Subcutaneous abdominal adipose tissue (tissue), 5 donors: ENCODE results near the gene VWDE.
A peak's percentile ranks its signal among the peaks of the same experiment; 100 is the strongest.

Experiments
- H3K27ac ChIP-seq: one replicate; pipeline ENCODE4 v1.7.0; 2013; ENCODE audit warnings: low read depth, mild to moderate bottlenecking, inconsistent platforms, low read length, moderate library complexity
- H3K27me3 ChIP-seq, 5 donors: one replicate each; pipeline ENCODE4 v1.7.0; 2013; ENCODE audit warnings: low read length in 5 of 5, inconsistent platforms in 1 of 5; ENCODE audit not compliant: control insufficient read depth in 5 of 5, insufficient read depth in 4 of 5
- H3K36me3 ChIP-seq, 5 donors: one replicate each; pipeline ENCODE4 v1.7.0; 2013; ENCODE audit warnings: low read length in 5 of 5; ENCODE audit not compliant: control insufficient read depth in 5 of 5, insufficient read depth in 5 of 5
- H3K4me1 ChIP-seq, 5 donors: one replicate each; pipeline ENCODE4 v1.7.0; 2013; ENCODE audit warnings: low read length in 5 of 5, mild to moderate bottlenecking in 3 of 5, moderate library complexity in 1 of 5; ENCODE audit not compliant: control insufficient read depth in 5 of 5, insufficient read depth in 5 of 5
- H3K4me3 ChIP-seq, 5 donors: one replicate each; pipeline ENCODE4 v1.7.0; 2013; ENCODE audit warnings: low read length in 5 of 5, low read depth in 1 of 5
- H3K9ac ChIP-seq, 5 donors: one replicate each; pipeline ENCODE4 v1.7.0; 2013; ENCODE audit warnings: low read length in 5 of 5, mild to moderate bottlenecking in 4 of 5, moderate library complexity in 3 of 5
- H3K9me3 ChIP-seq, 5 donors: one replicate each; pipeline ENCODE4 v1.7.0; 2013; ENCODE audit warnings: low read length in 5 of 5; ENCODE audit not compliant: control insufficient read depth in 5 of 5
- donor health status: healthy.
- donor health status: healthy.
- donor health status: healthy.
- donor health status: healthy.
- donor health status: healthy.

VWDE gene

DNA sequence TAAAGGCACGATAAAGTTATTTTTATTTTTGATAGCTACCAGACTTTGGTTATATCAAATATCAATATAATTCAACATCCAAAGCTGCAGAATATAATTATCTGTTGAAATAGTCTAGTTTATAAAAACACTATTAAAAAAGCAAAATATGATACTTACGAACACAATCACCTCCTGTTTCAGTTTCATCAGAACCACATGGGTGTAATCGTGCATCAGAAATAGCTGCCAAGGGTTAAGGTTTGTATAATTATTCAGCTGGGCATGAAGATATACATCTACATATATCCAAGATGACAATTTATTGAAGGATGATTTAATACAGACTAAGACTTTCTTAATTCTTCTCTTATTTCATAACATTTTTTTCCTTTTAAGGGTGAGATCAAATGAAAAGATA, 20.3 kb downstream of the VWDE start:
- H3K36me3 ChIP-seq = no peaks in the 10 kb centered on the region
- H3K27ac ChIP-seq = no peak overlapping the region
- H3K9me3 ChIP-seq = no peaks in the 10 kb centered on the region
- H3K4me3 ChIP-seq = peak overlapping the region in 1 of 5 donors; percentile 1
- no peak overlapping the region for H3K9ac ChIP-seq
- H3K27me3 ChIP-seq = no peaks in the 10 kb centered on the region
- peaks cover 0 to 3% (median 0%) of the 10 kb centered on the region in 5 donors for H3K4me1 ChIP-seq

DNA sequence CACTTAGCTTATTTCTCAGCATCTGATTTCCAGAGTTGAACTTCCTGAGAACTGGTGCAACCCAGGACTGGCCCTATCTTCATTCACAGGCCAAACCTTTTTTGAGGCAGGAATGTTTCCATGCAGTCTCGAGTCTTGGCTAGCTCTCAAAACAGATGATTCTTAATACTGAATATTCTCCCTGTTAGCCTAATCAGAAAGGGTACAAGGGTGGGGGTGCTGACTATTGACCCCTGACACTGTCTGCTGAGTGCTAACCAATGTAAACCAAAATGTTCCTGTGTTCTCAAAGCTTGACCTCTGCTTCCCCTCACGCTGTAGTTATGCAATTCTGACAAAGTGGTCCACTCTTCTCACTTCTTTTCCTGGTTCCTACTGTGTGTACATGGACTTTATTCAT, 25.3 kb downstream of the VWDE start:
- no peaks in the 10 kb centered on the region for H3K36me3 ChIP-seq
- H3K4me1 ChIP-seq = peaks cover 0 to 3% (median 0%) of the 10 kb centered on the region in 5 donors
- no peak overlapping the region for H3K4me3 ChIP-seq
- no peak overlapping the region for H3K27ac ChIP-seq
- H3K9ac ChIP-seq = no peak overlapping the region
- H3K27me3 ChIP-seq = no peaks in the 10 kb centered on the region
- H3K9me3 ChIP-seq = no peaks in the 10 kb centered on the region

DNA sequence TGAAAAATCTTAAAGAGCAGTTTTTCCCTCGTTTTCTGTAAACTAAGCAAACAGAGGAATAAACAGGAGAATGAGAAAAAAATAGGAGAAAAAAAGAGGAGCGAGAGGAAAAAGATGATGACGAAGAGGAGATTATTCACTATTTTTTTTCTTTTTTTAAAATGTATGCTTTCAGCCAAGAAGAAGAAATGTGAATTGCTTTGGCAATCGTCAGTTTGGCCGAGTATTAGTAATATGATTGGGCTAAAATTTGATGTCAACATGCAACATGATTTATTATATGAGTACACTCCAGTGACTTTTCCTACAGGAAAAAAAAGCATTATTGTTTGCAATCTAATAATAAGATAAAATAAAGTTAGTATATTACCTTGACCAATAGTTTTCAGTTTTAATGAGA, 26.3 kb downstream of the VWDE start:
- no peaks in the 10 kb centered on the region for H3K27me3 ChIP-seq
- H3K27ac ChIP-seq = no peak overlapping the region
- H3K9ac ChIP-seq = no peak overlapping the region
- H3K36me3 ChIP-seq = no peaks in the 10 kb centered on the region
- H3K4me1 ChIP-seq = no peaks in the 10 kb centered on the region
- H3K4me3 ChIP-seq = no peak overlapping the region
- H3K9me3 ChIP-seq = no peaks in the 10 kb centered on the region

DNA sequence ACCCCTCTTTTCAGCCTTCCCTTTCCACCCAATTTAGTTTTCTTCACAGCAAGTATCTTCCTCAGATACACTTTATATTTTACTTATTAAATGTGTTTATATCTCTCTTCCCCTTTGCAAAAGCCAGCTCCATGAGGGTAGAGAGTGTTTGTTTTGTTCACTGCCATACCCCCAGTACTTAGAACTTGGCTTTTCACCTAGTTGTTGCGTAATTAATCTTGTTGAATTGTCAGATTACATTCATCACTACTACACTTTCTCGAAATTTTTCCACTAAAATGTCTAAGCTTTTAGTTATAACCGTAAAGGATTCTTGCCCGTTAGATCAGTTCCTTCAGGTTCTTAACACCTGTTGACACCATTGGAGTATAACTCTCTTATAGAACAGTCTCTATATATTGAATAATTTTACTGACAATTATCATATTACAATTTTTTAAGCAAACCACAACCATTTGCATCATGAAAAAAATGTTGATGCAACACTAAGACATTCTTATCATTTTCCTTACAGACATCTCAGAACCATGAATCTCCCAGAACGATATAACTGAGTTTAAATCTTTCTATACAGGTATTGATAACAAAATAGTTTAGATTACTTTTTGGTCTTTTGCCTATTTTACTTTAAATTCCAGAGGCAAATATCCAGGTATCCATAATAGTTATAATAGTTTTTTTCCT, 29.9 kb downstream of the VWDE start:
- Histone ChIP-seq H3K36me3 (no peaks in the 10 kb centered on the region), H3K4me1 (peaks cover 0 to 8% (median 0%) of the 10 kb centered on the region in 5 donors), H3K27ac (no peak overlapping the region), H3K9me3 (no peaks in the 10 kb centered on the region), H3K27me3 (no peaks in the 10 kb centered on the region), H3K9ac (no peak overlapping the region), H3K4me3 (no peak overlapping the region)

DNA sequence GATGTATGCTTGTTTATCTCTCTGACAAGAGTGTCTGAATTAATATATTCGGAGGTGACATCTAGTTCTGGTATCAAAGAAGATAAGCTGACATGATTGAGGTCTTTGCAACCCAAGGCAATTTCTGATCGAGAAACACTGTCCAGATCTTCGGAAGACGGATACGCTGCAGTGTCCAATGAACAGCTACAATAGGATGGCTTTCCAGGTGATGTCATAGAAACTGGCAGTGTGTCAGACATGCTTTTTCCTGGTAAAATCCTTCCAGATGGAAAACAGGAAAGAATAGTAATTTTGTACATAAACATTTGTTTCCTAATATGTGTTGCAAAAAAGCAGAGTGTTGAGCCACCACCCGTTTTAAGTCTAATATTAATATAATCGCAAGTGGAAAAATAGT, 33.4 kb downstream of the VWDE start:
- Histone ChIP-seq H3K36me3 (no peaks in the 10 kb centered on the region), H3K9ac (no peak overlapping the region), H3K4me3 (no peak overlapping the region), H3K4me1 (peaks cover 0 to 8% (median 0%) of the 10 kb centered on the region in 5 donors), H3K27me3 (no peaks in the 10 kb centered on the region), H3K27ac (no peak overlapping the region), H3K9me3 (no peaks in the 10 kb centered on the region)

DNA sequence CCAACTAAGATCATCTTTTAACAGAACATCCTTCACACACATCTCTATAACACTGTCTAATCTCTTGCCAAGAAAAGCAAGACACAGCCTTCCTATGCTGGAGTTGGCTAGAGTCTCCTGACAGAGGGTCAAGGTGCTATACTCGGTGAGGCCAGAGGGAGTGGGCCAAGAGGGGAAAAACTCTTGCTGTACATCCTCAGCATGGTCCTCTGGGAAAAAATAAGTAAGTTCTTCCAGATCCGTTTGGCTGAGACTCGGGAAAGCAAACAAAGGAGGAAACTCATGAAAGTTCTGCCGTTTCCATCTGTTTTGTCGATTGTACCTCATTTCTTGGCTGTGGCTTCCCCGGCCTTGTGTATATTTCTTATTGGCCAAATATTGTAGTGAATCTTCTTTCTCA, 33.9 kb downstream of the VWDE start:
- no peak overlapping the region for H3K9ac ChIP-seq
- no peak overlapping the region for H3K4me3 ChIP-seq
- no peaks in the 10 kb centered on the region for H3K36me3 ChIP-seq
- no peaks in the 10 kb centered on the region for H3K27me3 ChIP-seq
- no peaks in the 10 kb centered on the region for H3K9me3 ChIP-seq
- H3K4me1 ChIP-seq = peaks cover 0 to 8% (median 0%) of the 10 kb centered on the region in 5 donors
- H3K27ac ChIP-seq = no peak overlapping the region

DNA sequence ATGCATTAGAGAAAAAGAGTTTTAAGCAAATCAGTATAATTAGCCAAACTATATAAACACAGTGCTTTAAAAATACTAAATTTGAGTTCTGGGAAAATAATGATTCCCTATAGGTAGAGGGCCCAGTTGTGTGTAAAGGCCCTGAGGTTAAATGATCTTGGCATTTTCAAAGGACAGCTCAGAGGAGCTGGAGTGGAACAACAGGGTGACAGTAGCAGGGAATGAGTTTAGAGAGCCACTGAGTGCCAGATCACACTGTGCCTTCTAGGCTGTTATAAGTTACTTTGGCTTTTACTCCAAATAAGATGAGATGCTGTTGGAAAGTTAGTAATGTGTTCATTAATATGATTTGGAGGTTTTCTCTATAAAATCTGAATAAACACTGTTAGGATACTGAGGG, 34.6 kb downstream of the VWDE start:
- H3K9me3 ChIP-seq = no peaks in the 10 kb centered on the region
- no peaks in the 10 kb centered on the region for H3K27me3 ChIP-seq
- no peaks in the 10 kb centered on the region for H3K36me3 ChIP-seq
- H3K9ac ChIP-seq = no peak overlapping the region
- peaks cover 0 to 8% (median 0%) of the 10 kb centered on the region in 5 donors for H3K4me1 ChIP-seq
- no peak overlapping the region for H3K27ac ChIP-seq
- H3K4me3 ChIP-seq = no peak overlapping the region

DNA sequence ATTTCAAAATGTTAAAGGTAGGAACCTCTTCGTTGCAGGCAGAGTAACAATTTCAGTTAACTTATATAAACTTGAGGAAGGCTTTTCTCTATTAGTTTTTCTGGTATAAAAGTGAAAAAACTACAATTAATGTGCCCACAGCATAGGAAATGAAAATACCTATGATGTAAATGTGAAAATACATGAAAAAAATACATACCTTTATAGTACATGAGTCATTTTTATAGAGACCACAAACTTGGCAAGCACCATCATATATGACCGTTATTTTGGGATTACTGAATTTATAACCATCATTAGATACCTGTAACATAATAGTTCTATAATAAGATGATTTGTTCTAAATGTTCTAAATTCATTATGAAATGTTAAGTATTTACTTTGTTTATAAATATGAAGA, 42.7 kb downstream of the VWDE start:
- Histone ChIP-seq H3K27me3 (no peaks in the 10 kb centered on the region), H3K9ac (no peak overlapping the region), H3K36me3 (no peaks in the 10 kb centered on the region), H3K9me3 (no peaks in the 10 kb centered on the region), H3K4me3 (no peak overlapping the region), H3K4me1 (no peaks in the 10 kb centered on the region), H3K27ac (no peak overlapping the region)

DNA sequence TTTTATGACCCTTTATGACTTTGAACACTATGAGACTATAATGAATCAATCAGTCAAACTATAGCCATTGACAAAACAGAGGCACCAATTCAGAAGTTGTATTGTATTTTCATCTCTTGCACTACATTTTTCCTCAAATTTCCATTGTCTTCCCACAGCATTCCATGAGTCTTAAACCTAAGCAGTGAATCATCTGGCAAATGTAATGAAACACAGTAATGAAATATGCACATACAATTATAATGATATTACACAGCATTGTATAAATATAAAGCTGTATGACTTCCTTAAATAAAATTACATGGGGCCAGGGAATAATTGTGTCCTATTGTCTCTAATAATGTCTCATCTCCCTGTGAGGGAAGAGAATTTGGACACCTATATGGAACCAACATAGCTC, 45.0 kb downstream of the VWDE start:
- no peaks in the 10 kb centered on the region for H3K9me3 ChIP-seq
- H3K9ac ChIP-seq = no peak overlapping the region

DNA sequence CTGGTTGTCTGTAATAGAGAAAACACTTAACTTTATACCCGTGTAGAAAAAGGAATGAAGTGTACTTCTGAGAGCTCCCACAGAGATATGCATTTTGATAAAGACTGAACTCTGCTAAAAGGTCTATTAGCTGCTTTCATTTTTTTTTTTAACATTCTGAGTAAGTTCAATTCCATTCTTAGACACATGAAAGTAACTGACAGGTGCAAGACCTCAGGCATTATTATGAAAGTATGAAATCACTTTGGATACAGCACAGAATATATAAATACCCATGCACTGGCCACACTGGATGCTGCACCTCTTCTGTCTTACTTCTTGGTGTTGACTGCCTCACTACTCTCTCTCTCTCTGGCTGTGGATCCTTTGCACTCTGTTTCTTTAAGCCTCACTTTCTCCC, 46.2 kb downstream of the VWDE start:
- H3K4me3 ChIP-seq = no peak overlapping the region
- H3K27me3 ChIP-seq = no peaks in the 10 kb centered on the region
- no peak overlapping the region for H3K9ac ChIP-seq
- H3K36me3 ChIP-seq = no peaks in the 10 kb centered on the region
- no peaks in the 10 kb centered on the region for H3K4me1 ChIP-seq
- no peak overlapping the region for H3K27ac ChIP-seq
- H3K9me3 ChIP-seq = no peaks in the 10 kb centered on the region

More for the DNA sequence above, 45.0 kb downstream of the VWDE start:
- Histone ChIP-seq H3K27me3 (no peaks in the 10 kb centered on the region), H3K36me3 (no peaks in the 10 kb centered on the region), H3K27ac (no peak overlapping the region), H3K4me1 (no peaks in the 10 kb centered on the region), H3K4me3 (no peak overlapping the region)
